Cerebellar cortex (tissue), 1 donor: ENCODE measurements around the gene ACIN1.

Source experiments
- DNase-seq: peaks from one replicate; pipeline ENCODE4 v3.0.0-alpha.2; 2015; ENCODE audit warnings: low spot score

The ACIN1 gene, protein sequence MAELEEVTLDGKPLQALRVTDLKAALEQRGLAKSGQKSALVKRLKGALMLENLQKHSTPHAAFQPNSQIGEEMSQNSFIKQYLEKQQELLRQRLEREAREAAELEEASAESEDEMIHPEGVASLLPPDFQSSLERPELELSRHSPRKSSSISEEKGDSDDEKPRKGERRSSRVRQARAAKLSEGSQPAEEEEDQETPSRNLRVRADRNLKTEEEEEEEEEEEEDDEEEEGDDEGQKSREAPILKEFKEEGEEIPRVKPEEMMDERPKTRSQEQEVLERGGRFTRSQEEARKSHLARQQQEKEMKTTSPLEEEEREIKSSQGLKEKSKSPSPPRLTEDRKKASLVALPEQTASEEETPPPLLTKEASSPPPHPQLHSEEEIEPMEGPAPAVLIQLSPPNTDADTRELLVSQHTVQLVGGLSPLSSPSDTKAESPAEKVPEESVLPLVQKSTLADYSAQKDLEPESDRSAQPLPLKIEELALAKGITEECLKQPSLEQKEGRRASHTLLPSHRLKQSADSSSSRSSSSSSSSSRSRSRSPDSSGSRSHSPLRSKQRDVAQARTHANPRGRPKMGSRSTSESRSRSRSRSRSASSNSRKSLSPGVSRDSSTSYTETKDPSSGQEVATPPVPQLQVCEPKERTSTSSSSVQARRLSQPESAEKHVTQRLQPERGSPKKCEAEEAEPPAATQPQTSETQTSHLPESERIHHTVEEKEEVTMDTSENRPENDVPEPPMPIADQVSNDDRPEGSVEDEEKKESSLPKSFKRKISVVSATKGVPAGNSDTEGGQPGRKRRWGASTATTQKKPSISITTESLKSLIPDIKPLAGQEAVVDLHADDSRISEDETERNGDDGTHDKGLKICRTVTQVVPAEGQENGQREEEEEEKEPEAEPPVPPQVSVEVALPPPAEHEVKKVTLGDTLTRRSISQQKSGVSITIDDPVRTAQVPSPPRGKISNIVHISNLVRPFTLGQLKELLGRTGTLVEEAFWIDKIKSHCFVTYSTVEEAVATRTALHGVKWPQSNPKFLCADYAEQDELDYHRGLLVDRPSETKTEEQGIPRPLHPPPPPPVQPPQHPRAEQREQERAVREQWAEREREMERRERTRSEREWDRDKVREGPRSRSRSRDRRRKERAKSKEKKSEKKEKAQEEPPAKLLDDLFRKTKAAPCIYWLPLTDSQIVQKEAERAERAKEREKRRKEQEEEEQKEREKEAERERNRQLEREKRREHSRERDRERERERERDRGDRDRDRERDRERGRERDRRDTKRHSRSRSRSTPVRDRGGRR

GRCh38 chr14:23094666-23095195 lies at the start of gene ACIN1:
TSS of gene ACIN1 (minus strand) at chr14:23095136. CDS start at chr14:23095112, 24 bp downstream.
- DNase-seq, result peak; percentile 90

- DNase-seq, result no peak
These were observed 49.0 kb upstream of the ACIN1 start for GRCh38 chr14:23143911-23144310.

DNA sequence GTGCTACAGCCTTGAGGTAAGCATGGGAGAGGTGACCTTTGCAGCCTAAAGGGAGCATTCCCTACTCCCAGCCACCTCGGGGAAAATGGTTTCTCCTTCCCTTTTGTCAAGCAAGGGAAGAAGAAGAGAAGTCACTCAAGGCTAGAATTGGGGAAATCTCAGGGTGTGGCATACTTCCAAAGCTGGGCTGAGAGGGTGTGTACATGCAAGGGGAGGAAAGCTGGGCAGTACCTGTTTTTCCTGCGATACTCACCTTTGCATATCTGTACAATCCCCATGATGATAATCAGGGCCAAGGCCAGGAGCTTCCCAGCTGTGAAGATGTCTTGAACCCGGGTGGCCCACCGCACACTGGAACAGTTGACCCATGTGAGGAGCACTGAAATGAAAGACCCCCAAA lies 47.9 kb upstream of the ACIN1 start:
- DNase-seq, result no peak

- DNase-seq, result no peak
These were observed 46.9 kb upstream of the ACIN1 start for GRCh38 chr14:23141706-23142444.

GRCh38 chr14:23140371-23140770 lies 45.4 kb upstream of the ACIN1 start:
- DNase-seq, result no peak

- DNase-seq, result no peak
These were observed 44.9 kb upstream of the ACIN1 start for GRCh38 chr14:23139874-23140273.

DNA sequence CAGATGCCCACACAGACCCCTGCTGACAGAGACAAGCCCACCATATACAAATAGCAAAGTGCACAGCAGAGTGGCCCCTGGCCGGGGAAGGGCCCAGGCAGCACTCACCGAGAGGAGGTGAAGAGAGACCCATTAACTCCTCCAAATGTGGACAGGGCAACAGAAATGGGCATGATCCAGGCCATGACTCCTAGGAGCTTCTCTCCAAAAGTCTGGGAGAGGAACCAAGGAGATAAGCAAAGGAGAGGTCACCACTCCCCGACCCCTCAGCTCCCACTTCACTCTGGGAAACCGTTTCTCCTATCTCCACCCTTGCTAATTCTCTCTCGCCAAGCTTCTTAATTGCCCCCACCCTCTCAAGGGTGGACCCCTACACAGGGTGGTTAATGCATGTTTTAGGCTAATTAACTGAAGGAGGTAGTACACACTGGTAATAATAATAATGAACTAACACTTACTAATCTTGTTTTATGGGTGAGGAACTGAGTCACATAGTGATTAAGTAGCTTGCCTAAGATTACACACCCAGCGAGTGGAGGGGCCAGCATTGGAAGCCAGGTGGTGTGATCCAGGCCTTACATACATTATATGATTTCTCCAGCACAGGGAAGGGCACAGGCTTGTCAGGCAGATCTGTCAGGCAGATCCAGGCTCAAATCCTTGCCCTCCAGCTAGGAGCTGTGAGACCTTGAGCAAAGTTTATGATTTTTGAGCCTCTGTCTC lies 43.0 kb upstream of the ACIN1 start:
- DNase-seq, result no peak

- DNase-seq, result peak; percentile 52
These were observed 42.4 kb upstream of the ACIN1 start for GRCh38 chr14:23137192-23137812.

GRCh38 chr14:23136566-23137133 lies 41.7 kb upstream of the ACIN1 start:
- no peak for DNase-seq

DNA sequence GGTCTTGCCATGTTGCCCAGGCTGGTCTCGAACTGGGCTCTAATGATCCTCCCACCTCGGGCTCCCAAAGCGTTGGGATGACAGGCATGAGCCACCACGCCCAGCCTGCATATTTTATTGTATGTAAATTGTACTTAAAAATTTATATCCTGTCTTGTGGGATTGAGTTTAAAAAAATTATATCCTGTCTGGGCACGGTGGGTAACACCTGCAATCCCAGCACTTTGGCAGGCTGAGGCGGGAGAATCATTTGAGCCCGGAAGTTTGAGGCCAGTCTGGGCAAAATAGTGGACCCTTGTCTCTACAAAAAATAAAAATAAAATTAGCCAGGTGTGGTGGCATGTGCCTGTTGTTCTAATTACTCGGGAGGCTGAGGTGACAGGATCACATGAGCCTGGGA lies 38.0 kb upstream of the ACIN1 start:
- no peak for DNase-seq

GRCh38 chr14:23131482-23131881 lies 36.5 kb upstream of the ACIN1 start:
- DNase-seq, result no peak

DNA sequence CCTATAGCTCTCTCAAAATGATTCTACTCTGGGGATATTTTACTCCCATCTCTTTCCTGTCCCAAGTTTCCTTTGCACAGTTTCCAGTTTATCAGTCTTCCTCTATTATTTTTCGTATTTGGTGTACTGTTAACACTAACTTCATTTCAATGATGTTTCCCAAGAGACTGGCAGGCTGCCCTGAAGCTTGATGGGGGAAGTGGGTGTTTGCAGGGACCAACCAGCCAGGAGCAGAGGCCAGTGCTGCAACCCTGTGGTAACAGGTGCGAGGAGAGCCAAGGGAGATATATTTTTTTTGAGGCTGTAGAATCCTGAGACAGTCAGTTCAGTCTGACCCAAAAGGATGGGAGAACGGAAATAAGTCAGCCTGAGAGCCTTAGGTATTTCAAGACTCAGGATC lies 35.9 kb upstream of the ACIN1 start:
- no peak for DNase-seq

DNA sequence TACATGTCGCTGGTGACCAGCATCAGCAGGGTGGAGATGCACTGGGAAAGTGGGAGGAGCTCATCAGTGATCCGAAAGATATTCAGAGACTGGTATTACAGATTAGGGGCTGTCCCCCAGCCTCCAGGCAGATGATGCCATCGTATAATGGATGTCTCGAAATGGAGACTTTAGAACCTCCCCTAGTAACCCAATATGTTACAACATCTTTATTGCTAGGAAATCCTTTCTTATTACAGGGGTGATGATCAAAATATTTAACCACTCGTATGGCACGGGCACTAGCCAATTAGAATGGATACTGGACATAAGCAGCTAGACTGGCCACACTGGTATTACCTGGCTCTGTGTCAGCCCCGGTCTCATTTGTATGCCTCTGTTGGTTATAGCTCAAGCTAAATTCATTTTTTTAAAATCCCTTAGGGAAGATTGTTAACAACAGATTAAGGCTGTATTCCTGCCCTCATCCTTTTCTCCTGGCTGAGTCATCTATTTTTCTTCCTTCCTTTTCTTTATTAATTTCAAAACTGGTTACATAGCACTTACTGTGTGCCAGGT lies 34.9 kb upstream of the ACIN1 start:
- no peak for DNase-seq

GRCh38 chr14:23128969-23129758 lies 34.2 kb upstream of the ACIN1 start:
- no peak for DNase-seq

GRCh38 chr14:23127861-23128260 lies 32.9 kb upstream of the ACIN1 start:
- DNase-seq, result no peak

GRCh38 chr14:23126548-23127278 lies 31.8 kb upstream of the ACIN1 start:
- no peak for DNase-seq

DNA sequence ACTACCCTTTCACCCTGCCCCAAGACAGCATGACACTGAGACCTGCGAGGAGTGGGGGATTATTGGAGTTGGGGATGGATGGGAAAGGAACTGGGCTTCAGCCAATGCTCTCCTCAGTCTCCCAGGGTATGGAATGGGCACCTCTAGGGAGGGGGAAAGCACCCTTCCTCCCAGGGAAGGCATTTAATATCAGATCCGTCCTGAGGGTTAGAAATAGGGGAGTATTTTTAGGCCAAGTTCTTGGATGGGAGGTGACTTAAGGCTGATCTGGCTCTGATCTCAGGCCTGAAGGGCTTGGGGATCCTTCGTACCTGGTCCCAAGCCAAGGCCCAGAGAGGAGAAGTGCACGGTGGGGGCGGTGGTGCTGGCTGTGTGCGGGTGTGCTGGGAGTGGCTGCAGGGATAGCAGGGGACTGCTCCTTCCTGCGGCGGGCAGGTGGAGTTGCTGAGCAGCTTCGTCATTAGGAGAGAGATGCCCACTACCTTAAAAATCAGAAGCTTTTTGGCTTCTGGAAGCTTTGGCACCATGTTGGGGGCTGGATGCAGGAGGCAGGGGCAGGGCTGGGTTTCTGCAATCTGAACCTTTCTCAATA lies 31.1 kb upstream of the ACIN1 start:
- no peak for DNase-seq

DNA sequence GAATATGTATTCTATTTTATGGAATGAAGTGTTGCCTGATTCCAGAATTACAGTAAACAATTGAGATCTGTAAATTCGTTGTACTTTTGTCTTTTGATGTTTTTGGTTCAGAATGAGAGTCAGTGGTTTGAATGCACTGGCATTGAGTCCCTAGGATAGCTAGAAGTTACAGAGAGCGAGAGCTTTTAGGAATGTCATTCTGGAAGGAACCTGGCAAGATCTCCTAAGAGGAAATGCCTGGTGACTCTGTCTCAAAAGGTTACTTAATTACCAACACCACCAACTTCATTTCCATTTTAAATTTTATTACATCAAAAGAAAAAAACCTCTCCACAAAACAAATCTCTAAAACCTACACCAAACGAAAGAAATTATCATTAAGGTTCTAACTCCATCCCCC lies 30.1 kb upstream of the ACIN1 start:
- DNase-seq, result no peak
